ENCODE measurements around the gene PRKD1. TPM values are rescaled to one million over a fixed set of nuclear protein-coding genes. Genes with fewer than 3 reads are reported as not detected.

PRKD1 gene
- total and polyA plus RNA-seq, 2 of the 13 experiments (the other 11 are each of a cell fraction or from before 2014, with no cell fraction given): 0.22 to 1.3 TPM

- TF ChIP-seq ZNF383 (CRISPR knock-in tag; IDR thresholded peaks at IDR 0.05; ENCODE audit: borderline replicate concordance) (no peak), ZBTB3 (CRISPR knock-in tag; IDR thresholded peaks at IDR 0.05; ENCODE audit: borderline replicate concordance, low read depth) (no peak)
These were observed 320.5 kb downstream of the PRKD1 start (continued) for GRCh38 chr14:29607169-29607568.

- H2AFZ ChIP-seq (ENCODE audit: low read length): no peak overlapping the region
- no peak for ATAC-seq
- no peaks in the 10 kb centered on the region for H3K4me1 ChIP-seq (ENCODE audit: insufficient read depth, low read length)
- no peaks in the 10 kb centered on the region for H3K36me3 ChIP-seq (replicated peaks in 1 of 2; ENCODE audit: control insufficient read depth in 1 of 2, insufficient read depth in 2 of 2, low read length in 2 of 2)
- H3K27me3 ChIP-seq (ENCODE audit: control insufficient read depth in 1 of 2, insufficient read depth in 2 of 2, low read length in 2 of 2): no peaks in the 10 kb centered on the region
- TF ChIP-seq NR2C2 (CRISPR knock-in tag; IDR thresholded peaks at IDR 0.05; ENCODE audit: borderline replicate concordance): no peak
- TF ChIP-seq ZNF703 (CRISPR knock-in tag; IDR thresholded peaks at IDR 0.05; ENCODE audit: borderline replicate concordance): no peak
- no peak for TF ChIP-seq POLR2A (IDR thresholded peaks at IDR 0.05; ENCODE audit: insufficient read depth in 1 of 2, low read depth in 2 of 2, low read length in 2 of 2)
- TF ChIP-seq MYC (CRISPR knock-in tag; IDR thresholded peaks at IDR 0.05; ENCODE audit: borderline replicate concordance): no peak
- no peak for TF ChIP-seq DRAP1 (CRISPR knock-in tag; IDR thresholded peaks at IDR 0.05)
- TF ChIP-seq LCORL (IDR thresholded peaks at IDR 0.05): no peak
- TF ChIP-seq LCORL (CRISPR knock-in tag; IDR thresholded peaks at IDR 0.05): no peak
- no peak for TF ChIP-seq ZSCAN20 (CRISPR knock-in tag; IDR thresholded peaks at IDR 0.05; ENCODE audit: borderline replicate concordance)
- TF ChIP-seq ZNF7 (CRISPR knock-in tag; IDR thresholded peaks at IDR 0.05): no peak
- TF ChIP-seq ELF4 (CRISPR knock-in tag; IDR thresholded peaks at IDR 0.05; ENCODE audit: borderline replicate concordance): no peak
- no peak for TF ChIP-seq NCOA2 (CRISPR knock-in tag; IDR thresholded peaks at IDR 0.05)
- no peak for TF ChIP-seq NPAS2 (CRISPR knock-in tag; IDR thresholded peaks at IDR 0.05; ENCODE audit: borderline replicate concordance)
- no peak for TF ChIP-seq ZBTB26 (CRISPR knock-in tag; IDR thresholded peaks at IDR 0.05; ENCODE audit: borderline replicate concordance)
- no peak for TF ChIP-seq GLMP (CRISPR knock-in tag; IDR thresholded peaks at IDR 0.05; ENCODE audit: borderline replicate concordance)
- no peak for TF ChIP-seq RAD21 (CRISPR knock-in tag; IDR thresholded peaks at IDR 0.05)
- no peak for TF ChIP-seq ZNF432 (CRISPR knock-in tag; IDR thresholded peaks at IDR 0.05; ENCODE audit: borderline replicate concordance)
- TF ChIP-seq AHR (CRISPR knock-in tag; IDR thresholded peaks at IDR 0.05): no peak
- TF ChIP-seq YY1 (IDR thresholded peaks at IDR 0.05; ENCODE audit: insufficient read depth, insufficient replicate concordance, low read depth, low read length): no peak
- TF ChIP-seq TARDBP (CRISPR knock-in tag; IDR thresholded peaks at IDR 0.05): no peak
- H3K27ac ChIP-seq (ENCODE audit: extremely low read length, insufficient read depth, low read length): no peak overlapping the region
- ChIA-PET CTCF (ENCODE audit: low intra/inter-chr PET ratio, low total read pairs) (no interaction called here), POLR2A (no interaction called here)
- H4K20me1 ChIP-seq (ENCODE audit: insufficient read depth, low read length): no peaks in the 10 kb centered on the region
- H3K9ac ChIP-seq (ENCODE audit: insufficient read depth, low read depth, low read length): no peak overlapping the region
- WGBS (ENCODE audit: low lambda C conversion rate): 29% methylated on average over 3 of the region's 3 CpGs
- intact Hi-C loops (cut with micrococcal nuclease; ENCODE audit: unreplicated experiment) (no loop called here), in situ Hi-C loops (cut with HindIII; ENCODE audit: extremely low pct_ligation_motif_present, low pct_unique_long_range_greater_than_20kb) (no loop called here)
- BruUV-seq (replicated peaks): no TSS peak
- H3K9me3 ChIP-seq (ENCODE audit: low read length): peaks cover 85% of the 10 kb centered on the region
- FAIRE-seq: no peak
- H3K4me2 ChIP-seq (ENCODE audit: low read depth, low read length): no peak overlapping the region
- no peak overlapping the region for H3K4me3 ChIP-seq (replicated peaks in 1 of 3; ENCODE audit: insufficient read depth in 1 of 3, low read depth in 2 of 3, low read length in 3 of 3)
- H3K79me2 ChIP-seq (ENCODE audit: insufficient read depth, low read length): no peaks in the 10 kb centered on the region
- DNase-seq (ENCODE audit: low spot score): no peak
These were observed 324.0 kb downstream of the PRKD1 start for GRCh38 chr14:29603696-29604095.

All from HepG2 (cell line).